Mucosa of descending colon (tissue), 3 donors: ENCODE data around the gene SDF4. TPM values are rescaled to one million over a fixed set of nuclear protein-coding genes. Genes with fewer than 3 reads are reported as not detected.

Experiments
- ATAC-seq: fragments of 200-7000 bp; cut with Tn5 transposase; one replicate; pipeline ENCODE4 v1.9.1; 2020; ENCODE audit warnings: mild to moderate bottlenecking, moderate library complexity
- DNase-seq, 3 donors: peaks; one replicate each; pipeline ENCODE4 v3.0.0-alpha.2; 2020
- H3K36me3 ChIP-seq: fragments of 200-600 bp; one replicate; pipeline ENCODE4 v1.8.0; 2021; ENCODE audit warnings: low read depth, mild to moderate bottlenecking
- H3K4me1 ChIP-seq: fragments of 200-600 bp; one replicate; pipeline ENCODE4 v1.8.0; 2021; ENCODE audit warnings: low read depth, mild to moderate bottlenecking
- H3K4me3 ChIP-seq: fragments of 200-600 bp; one replicate; pipeline ENCODE4 v1.8.0; 2021; ENCODE audit warnings: mild to moderate bottlenecking
- H3K9me3 ChIP-seq: fragments of 200-600 bp; one replicate; pipeline ENCODE4 v1.8.0; 2021; ENCODE audit warnings: mild to moderate bottlenecking
- CTCF ChIP-seq: fragments of 200-600 bp; IDR thresholded peaks from one replicate; pipeline ENCODE4 v1.8.0; 2022; ENCODE audit warnings: antibody characterized with exemption, mild to moderate bottlenecking
- intact Hi-C, 2 donors: fragments of 100-400 bp; cut with DNase I in 1 of 2; cut with micrococcal nuclease in 1 of 2; formaldehyde crosslinking; loops; one replicate each; pipeline versions ENCODE4 v1.11.0 to v1.11.1; 2022; cut with DNase I, micrococcal nuclease
- total RNA-seq, 3 donors: library from RNA; stranded (reverse); fragmentation: NEBNext Ultra II Directional in 2 of 3; extraction: Animal tissue kit (Norgen Biotek cat#: 25700) in 2 of 3; gene quantifications; one replicate each; pipeline versions ENCODE4 v1.2.1 to v1.2.4, GENCODE V29; 2021 to 2023
- donor health status: DM: no; HTN: no; CAD: no; lungs with moderate emphysema.
- donor health status: DM: no; HTN: no; CAD: no.
- donor health status: DM: no; HTN: yes; CAD: no.

Gene SDF4
- total RNA-seq, 3 donors from 2014 or later = 169 to 257 (median 226) TPM

- peaks cover 24% of the 10 kb centered on the region for H3K4me1 ChIP-seq
Observed at GRCh38 chr1:1227386-1227785, 4.4 kb downstream of the SDF4 start.

GRCh38 chr1:1226566-1227362, 5.0 kb downstream of the SDF4 start:
- ATAC-seq = no peak
- Histone ChIP-seq H3K36me3 (peaks cover 13% of the 10 kb centered on the region), H3K4me3 (no peak overlapping the region), H3K9me3 (no peaks in the 10 kb centered on the region), H3K4me1 (peaks cover 30% of the 10 kb centered on the region)
- intact Hi-C loops = no loop called here
- DNase-seq = no peak
- no peak for TF ChIP-seq CTCF

More at GRCh38 chr1:1227386-1227785, 4.4 kb downstream of the SDF4 start:
- Histone ChIP-seq H3K36me3 (peaks cover 13% of the 10 kb centered on the region), H3K4me3 (no peak overlapping the region), H3K9me3 (no peaks in the 10 kb centered on the region)
- no peak for ATAC-seq
- TF ChIP-seq CTCF = no peak
- intact Hi-C loops = no loop called here
- no peak for DNase-seq

- H3K9me3 ChIP-seq = no peaks in the 10 kb centered on the region
- no peak overlapping the region for H3K4me3 ChIP-seq
- ATAC-seq (no peak), DNase-seq (no peak)
- H3K4me1 ChIP-seq = peaks cover 31% of the 10 kb centered on the region
- H3K36me3 ChIP-seq = peaks cover 13% of the 10 kb centered on the region
- intact Hi-C loops = no loop called here
- TF ChIP-seq CTCF = no peak
Observed at GRCh38 chr1:1225913-1226312, 5.9 kb downstream of the SDF4 start.

- DNase-seq (peak in 1 of 3 donors; percentile 57), ATAC-seq (peak; percentile 23)
- no peak overlapping the region for H3K4me3 ChIP-seq
- H3K4me1 ChIP-seq = peaks cover 26% of the 10 kb centered on the region
- peaks cover 13% of the 10 kb centered on the region for H3K36me3 ChIP-seq
- TF ChIP-seq CTCF = no peak
- no peaks in the 10 kb centered on the region for H3K9me3 ChIP-seq
- intact Hi-C loops = no loop called here
Observed at GRCh38 chr1:1225238-1225845, 6.5 kb downstream of the SDF4 start.

- no peak for TF ChIP-seq CTCF
- intact Hi-C loops = no loop called here
- H3K4me1 ChIP-seq = peaks cover 14% of the 10 kb centered on the region
- ATAC-seq (no peak), DNase-seq (no peak)
- H3K4me3 ChIP-seq = no peak overlapping the region
- no peaks in the 10 kb centered on the region for H3K9me3 ChIP-seq
- peaks cover 13% of the 10 kb centered on the region for H3K36me3 ChIP-seq
Observed at GRCh38 chr1:1223891-1224290, 7.9 kb downstream of the SDF4 start.
